Sciatic nerve (tissue), 2 donors: ENCODE data around the gene GPC2. TPM values are rescaled to one million over a fixed set of nuclear protein-coding genes. Genes with fewer than 3 reads are reported as not detected.
"Not testable (repeated sequence)": the region's sequence is repeated elsewhere in the genome, so short reads cannot be mapped to it uniquely, and the experiment has no call there.

Experiments used
- ATAC-seq: fragments of 200-7000 bp; cut with Tn5 transposase; one replicate; pipeline ENCODE4 v1.9.1; 2020; ENCODE audit warnings: mild to moderate bottlenecking, moderate library complexity
- DNase-seq: peaks from one replicate; pipeline ENCODE4 v3.0.0-alpha.2; 2020; ENCODE audit warnings: low spot score
- intact Hi-C: fragments of 100-400 bp; cut with DNase I; formaldehyde crosslinking; loops from one replicate; pipeline ENCODE4 v1.14.2; 2022
- total RNA-seq: library from RNA; stranded (reverse); fragmentation: NEBNext Ultra II Directional; extraction: Animal tissue kit (Norgen Biotek cat#: 25700); gene quantifications from one replicate; pipeline ENCODE4 v1.2.1, GENCODE V29; 2021
- donor health status: DM: no; HTN: no; CAD: no.
- donor health status: DM: no; HTN: no; CAD: no.

GPC2 gene, protein sequence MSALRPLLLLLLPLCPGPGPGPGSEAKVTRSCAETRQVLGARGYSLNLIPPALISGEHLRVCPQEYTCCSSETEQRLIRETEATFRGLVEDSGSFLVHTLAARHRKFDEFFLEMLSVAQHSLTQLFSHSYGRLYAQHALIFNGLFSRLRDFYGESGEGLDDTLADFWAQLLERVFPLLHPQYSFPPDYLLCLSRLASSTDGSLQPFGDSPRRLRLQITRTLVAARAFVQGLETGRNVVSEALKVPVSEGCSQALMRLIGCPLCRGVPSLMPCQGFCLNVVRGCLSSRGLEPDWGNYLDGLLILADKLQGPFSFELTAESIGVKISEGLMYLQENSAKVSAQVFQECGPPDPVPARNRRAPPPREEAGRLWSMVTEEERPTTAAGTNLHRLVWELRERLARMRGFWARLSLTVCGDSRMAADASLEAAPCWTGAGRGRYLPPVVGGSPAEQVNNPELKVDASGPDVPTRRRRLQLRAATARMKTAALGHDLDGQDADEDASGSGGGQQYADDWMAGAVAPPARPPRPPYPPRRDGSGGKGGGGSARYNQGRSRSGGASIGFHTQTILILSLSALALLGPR
- total RNA-seq = 2.7 TPM

DNA sequence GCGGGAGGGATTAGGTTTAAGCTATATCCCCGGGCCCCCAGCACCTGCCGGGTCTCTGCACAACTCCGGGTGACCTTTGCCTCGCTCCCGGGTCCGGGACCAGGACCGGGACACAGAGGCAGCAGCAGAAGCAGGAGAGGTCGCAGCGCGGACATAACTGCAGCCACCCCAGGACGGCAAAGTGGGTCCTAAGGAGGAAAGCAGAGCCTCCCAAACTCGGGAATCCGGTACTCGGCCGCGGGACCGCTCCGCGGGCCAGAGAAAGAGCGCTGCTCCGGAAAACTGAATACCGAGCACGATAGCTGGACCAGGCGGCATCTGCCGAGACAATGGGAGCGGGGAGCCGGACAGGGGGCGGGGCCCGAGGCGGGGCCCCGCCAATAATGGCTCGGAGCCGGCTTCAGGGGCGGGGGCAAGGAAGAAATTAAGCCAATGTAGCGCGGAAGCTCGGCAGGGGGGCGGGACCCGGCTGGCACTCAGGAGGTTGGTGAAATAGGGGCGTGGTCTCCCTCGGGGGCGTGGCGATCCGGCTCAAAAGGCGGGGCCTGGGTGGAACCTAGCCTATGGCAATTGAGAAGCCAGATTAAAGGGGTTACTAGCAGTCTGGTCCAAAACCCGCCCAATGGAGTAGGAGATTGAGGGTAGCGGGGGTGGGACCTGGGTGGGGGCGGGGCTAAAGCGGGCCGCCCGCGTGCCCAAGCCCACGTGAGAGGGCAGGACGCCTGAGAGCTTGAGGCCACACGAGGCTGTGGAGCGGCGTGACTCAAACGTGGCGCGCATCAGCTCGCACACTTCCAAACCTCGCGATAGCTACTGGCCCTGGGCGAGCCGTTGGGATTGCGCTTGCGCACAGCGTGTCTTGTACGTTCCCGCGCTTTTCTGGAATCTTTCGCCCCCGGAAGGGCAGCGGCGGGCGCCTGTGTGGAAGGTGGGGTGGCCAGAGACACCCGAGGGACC is at the start of gene GPC2, which contains the start of gene STAG3:
GPC2 (minus strand) TSS at position 337 of the 957 bp plus-strand sequence; CDS start at position 155, 182 bp downstream.
STAG3 (plus strand) TSS at position 874 of the 957 bp plus-strand sequence. CDS start 2,639 bp downstream, outside the sequence.
- peak; percentile 97 for ATAC-seq
- peak; percentile 98 for DNase-seq
- intact Hi-C loops = no loop called here

DNA sequence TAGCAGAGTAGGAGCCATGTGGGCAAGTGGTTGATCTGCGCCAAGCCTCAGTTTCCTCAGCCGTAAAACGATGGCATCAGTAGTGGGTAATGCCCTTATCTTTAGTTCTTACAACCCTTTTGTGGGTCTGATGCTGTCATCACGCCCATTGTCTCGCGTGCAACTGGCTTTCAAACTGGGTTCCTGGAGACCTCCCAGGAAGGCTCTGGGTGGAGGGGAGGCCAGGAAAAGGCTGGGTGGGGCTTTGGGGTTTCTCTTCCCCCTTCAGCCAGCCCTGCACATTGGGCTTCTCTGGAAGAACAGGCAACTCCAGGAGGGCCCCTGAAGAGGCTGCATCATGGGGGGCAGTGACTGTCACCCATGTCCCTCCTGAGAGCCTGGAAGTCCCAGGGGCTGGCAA is 47.7 kb upstream of the GPC2 start:
- intact Hi-C loops, ATAC-seq, DNase-seq: not testable (repeated sequence)

DNA sequence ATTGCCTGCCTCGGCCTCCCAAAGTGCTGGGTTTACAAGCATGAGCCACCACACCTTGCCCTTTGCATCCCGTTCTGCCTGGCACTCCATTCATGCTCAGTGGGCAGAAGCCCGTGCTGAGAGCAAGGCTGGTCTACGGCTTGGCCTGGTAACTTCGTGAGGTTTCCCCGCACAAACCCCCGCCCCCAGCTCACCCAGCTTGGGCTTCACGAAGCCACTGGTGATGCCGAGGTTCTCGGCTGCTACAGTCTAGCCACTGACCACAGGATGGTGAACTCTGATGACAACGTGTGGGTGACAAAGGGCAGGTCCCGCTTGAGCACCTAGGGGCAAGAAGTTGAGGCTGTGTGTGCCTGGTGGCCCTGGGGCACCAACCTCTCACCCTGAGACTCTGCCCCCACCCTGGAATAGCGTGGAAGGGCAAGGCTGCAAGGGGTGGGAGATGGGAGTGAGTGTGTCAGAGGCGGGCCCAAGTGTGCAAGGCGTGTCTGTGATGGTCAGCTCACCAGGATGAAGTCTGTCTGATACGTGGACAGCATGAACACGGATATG is 46.3 kb upstream of the GPC2 start:
- intact Hi-C loops, DNase-seq, ATAC-seq: not testable (repeated sequence)

DNA sequence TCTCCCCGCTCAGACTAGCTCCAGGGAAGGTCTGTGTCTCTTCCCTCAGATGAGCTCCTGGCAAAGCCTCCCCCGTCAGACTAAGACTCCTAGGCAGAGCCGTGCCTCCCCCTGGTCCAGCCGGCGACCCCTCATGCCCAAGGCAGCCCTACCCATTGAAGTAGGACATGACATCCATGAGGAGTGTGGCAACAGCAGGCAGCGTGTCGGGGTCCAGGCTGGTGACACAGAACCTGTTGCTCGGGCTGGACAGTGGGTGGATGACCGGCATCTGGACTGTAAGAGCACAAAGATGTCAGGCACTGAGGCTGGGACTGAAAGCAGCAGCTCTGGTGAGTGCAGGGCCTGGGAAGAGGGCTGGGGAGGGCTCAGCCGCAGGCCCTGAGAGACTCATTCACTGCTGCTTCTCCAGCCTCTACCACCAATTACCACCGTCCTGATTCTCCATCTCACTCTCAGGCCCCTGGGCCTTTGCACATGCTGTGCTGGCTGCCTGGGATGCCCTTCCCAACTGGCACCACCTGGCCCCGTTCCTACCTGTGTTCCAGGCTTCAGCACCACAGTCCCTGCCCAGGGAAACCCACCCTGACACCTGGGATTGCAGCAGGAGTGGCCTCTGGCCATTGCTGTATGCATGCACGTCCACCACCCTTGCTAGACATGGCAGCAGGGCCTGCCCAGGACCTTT is 45.4 kb upstream of the GPC2 start:
- no peak for DNase-seq
- intact Hi-C loops = no loop called here
- no peak for ATAC-seq

DNA sequence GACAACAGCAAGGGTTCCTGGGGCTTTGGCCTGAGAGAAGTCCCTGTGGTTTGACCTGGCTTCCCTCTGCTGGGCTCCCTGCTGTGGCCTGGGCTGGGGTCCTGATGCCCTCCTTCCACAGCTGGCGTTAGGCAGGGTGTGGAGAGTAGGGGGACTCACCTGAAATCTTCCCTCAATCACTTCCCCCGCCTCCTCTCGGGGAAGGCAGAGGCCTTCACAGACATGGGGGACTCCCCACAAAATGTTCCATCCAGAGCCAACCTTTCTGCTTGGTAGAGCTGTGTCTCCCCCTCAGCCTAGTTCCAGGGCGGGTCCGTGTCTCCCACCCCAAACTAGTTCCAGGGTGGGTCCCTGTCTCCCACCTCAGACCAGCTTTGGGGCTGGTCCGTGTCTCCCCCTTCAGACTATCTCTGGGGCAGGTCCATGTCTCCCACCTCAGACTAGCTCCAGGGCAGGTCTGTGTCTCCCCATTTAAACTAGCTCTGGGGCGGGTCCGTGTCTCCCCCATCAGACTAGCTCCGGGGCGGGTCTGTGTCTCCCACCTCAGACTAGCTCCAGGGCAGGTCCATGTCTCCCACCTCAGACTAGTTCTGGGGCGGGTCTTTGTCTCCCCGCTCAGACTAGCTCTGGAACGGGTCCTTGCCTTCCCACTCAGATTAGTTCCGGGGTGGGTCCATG is 44.7 kb upstream of the GPC2 start:
- DNase-seq = no peak
- intact Hi-C loops = no loop called here
- no peak for ATAC-seq

DNA sequence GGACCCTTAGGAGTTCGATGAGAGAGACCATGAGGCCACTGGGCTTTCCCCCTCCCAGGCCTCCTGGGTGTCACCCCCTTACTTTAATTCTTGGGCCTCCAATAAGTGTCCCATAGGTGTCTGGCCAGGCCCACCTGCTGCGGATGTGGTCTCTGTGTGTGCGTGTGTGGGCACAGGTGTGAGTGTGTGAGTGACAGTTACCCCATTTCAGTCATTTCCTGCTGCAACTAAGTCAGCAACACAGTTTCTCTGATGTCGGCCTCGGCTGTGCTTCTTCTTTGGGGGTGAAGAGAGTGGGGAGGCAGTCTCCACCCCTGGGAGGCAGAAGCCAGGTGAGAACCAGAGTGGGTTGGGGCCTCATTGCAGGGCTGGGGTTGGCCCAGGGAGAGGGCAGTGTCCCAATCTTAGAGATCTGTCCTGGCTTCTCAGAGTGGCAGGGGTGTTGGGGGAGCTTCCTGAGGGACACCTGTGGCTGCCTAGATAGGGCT is 44.1 kb upstream of the GPC2 start:
- DNase-seq (no peak), ATAC-seq (no peak)

DNA sequence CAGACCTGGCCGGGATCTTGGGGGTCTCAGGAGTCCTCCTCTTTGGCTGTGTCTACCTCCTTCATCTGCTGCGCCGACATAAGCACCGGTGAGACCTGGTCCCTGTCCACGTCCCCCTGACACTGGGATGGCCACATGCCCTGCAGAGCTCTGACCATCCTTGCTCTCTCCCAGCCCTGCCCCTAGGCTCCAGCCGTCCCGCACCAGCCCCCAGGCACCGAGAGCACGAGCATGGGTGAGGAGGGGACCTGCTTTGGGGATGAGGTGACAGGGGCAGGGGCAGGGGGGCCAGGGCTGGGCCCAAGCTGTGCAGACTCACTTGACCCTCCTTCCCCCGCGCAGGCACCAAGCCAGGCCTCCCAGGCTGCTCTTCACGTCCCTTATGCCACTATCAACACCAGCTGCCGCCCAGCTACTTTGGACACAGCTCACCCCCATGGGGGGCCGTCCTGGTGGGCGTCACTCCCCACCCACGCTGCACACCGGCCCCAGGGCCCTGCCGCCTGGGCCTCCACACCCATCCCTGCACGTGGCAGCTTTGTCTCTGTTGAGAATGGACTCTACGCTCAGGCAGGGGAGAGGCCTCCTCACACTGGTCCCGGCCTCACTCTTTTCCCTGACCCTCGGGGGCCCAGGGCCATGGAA is 43.5 kb upstream of the GPC2 start:
- no peak for ATAC-seq
- intact Hi-C loops = no loop called here
- DNase-seq = no peak

More for the DNA sequence above, 44.1 kb upstream of the GPC2 start:
- intact Hi-C loops = no loop called here

DNA sequence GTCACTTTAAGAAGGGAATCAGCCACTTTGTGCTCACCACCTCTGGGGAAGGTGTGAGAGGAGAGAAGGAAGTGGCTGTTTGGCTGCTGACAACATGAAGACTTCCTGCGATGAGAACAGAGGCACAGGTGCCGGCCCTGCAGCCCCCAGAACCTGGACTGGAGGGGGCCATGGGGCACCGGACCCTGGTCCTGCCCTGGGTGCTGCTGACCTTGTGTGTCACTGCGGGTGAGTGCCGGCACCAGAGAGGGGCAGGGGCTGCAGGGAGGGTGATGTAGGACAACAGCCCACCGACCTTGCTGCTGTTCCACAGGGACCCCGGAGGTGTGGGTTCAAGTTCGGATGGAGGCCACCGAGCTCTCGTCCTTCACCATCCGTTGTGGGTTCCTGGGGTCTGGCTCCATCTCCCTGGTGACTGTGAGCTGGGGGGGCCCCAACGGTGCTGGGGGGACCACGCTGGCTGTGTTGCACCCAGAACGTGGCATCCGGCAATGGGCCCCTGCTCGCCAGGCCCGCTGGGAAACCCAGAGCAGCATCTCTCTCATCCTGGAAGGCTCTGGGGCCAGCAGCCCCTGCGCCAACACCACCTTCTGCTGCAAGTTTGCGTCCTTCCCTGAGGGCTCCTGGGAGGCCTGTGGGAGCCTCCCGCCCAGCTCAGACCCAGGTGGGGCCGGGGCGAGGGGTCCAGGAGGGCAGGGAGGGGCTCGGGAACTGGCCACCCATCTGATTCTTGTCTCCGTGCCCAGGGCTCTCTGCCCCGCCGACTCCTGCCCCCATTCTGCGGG is 42.8 kb upstream of the GPC2 start, which contains the start of gene PVRIG:
PVRIG (plus strand) TSS at position 149 of the 785 bp plus-strand sequence; CDS start at position 171, 22 bp downstream.
- DNase-seq, ATAC-seq, intact Hi-C loops: not testable (repeated sequence)

DNA sequence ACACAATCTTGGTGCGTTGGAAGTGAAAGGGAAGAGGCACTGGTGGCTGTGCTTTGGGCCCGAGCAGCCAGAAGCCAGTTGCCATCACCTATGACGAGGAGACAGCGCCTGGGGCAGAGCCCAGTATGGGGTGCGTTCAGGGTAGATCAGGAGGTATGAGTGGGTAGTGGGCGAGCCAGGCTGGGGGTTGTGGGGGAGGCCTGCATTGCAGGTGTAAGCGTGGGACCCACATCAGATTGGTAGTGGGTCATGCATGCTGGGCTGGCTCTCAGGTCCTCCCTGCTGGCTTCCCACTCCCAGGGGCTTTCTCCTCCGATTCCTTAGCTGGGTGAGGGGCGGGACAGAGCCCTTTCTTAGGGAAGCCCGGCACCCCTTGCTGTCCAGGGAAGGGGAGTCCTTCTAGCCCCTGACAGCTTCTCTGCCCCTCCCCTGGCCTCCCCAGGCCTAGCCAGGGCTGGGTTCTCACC is 42.1 kb upstream of the GPC2 start:
- DNase-seq (no peak), ATAC-seq (no peak)
- intact Hi-C loops = no loop called here

DNA sequence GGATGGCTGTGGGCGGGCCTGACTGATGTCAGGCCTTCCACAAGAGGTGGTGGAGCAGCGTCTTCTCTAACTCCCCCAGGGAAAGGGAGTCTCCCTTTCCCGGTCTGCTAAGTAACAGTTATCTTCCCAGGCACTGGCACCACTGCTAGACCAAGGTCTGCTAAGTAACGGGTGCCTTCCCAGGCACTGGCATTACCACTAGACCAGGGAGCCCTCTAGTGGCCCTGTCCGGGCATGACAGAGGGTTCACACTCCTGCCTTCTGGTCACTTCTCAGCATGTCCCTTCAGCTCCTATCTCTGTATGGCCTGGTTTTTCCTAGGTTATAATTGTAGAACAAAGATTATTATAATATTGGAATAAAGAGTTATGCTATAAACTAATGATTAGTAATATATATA is 40.8 kb upstream of the GPC2 start:
- intact Hi-C loops = not testable (repeated sequence)
- DNase-seq = peak; percentile 94
- ATAC-seq = peak; percentile 52

DNA sequence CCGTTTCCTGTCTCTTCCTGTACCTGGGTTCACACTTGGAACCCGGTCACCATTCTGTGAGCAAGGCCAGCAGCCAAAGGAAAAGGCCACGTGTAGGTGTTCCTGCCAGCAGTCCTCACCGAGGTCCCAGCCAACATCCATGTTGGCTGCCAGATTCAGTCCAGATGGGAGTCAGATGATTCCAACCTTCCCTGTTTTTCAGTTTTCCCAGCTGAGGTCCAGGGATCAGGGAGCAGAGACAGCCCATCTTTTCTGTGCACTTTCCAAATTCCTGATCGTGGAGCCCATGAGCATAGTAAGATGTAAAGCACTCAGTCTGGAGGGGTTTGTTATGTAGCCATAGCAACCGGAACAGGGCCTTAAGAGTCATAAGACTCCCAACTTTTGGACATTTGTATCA is 38.7 kb upstream of the GPC2 start:
- intact Hi-C loops = no loop called here
- DNase-seq (peak; percentile 73), ATAC-seq (peak; percentile 66)

DNA sequence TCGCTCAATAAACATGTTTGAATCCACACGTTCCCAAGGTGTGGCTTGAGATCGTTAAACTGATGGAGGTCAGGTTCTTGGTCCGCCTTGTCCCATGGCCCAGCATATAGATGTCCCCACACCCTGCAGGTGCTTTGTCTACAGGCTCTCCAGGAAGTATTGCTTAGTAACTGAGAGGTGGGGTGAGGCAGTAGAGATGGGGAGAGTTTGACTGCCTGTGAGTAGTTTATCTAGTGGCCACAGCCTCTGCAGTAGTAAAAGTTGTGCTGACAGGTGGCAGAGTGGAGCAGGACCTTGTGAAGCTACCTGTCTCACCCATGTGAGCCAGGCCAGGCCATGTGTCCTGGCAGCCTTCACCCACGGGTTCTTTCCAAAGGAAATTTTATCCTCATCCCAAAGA is 37.2 kb upstream of the GPC2 start:
- intact Hi-C loops, ATAC-seq: not testable (repeated sequence)
- DNase-seq = peak; percentile 30

DNA sequence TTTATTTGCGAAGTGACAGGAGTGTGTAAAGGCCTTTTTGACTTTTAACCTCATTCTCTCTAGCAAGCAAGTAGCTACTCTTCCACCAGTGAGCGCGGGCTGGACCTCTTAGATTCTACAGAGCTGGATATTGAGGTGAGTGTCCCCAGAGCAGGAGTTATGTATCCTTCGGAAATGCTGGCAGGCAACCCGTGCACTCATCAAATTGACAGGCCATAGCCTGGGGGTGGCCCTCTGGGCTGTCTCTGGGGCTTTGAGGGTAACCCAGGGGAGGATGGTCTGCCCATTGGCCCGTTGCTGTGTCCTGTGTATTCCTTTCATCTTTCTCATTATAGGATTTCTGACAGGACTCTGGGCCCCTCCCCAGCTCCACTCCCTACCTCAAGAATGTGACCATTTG is 36.5 kb upstream of the GPC2 start:
- intact Hi-C loops = no loop called here
- no peak for ATAC-seq
- DNase-seq = peak; percentile 37

DNA sequence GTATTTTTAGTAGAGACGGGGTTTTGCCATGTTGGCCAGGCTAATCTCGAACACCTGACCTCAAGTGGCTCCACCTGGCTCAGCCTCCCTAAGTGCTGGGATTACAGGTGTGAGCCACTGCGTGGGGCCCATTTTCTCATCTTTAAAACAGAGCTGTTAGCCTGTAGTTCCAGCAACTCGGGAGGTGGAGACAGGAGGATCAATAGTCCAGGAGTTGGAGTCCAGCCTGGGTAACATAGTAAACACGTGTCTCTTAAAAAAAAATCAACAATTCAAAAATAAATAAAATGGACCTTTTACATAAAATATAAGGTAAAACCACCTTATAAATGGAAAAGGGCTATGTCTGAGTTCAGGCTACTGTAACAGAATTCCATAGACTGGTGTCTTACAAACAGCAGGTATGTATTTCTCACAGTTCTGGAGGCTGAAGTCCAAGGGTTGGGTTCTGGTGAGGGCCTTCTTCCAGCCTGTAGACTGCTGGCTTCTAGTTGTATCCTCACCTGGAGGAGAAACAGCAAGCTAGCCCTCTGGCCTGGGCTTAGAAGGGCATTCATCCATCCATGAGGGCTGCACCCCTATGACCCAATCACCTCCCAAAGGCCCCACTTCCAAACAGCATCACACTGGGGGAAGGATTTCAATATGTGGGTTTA is 35.6 kb upstream of the GPC2 start:
- ATAC-seq (no peak), DNase-seq (no peak)
- intact Hi-C loops = no loop called here

DNA sequence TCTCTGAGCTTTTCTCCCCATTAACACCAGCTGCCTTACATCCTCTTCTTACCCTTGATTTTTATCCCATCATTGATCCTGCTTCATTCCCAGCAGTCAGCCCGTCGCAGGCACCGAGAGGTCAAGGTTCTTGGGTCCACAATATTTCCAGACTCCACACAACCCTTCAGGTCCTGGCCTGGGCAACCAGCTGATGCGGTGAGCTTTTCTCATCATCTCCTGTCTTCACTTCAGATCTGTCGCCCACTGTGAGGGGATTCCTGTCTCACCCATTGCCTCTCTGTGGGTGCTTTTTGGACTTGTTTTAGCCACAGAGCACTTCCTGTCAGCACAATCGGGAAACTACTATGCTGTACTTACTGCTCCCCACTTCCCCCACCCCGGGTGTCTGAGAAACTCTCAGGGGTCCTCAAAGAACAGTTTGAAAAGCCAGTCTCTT is 34.2 kb upstream of the GPC2 start:
- intact Hi-C loops = no loop called here
- DNase-seq (no peak), ATAC-seq (no peak)

DNA sequence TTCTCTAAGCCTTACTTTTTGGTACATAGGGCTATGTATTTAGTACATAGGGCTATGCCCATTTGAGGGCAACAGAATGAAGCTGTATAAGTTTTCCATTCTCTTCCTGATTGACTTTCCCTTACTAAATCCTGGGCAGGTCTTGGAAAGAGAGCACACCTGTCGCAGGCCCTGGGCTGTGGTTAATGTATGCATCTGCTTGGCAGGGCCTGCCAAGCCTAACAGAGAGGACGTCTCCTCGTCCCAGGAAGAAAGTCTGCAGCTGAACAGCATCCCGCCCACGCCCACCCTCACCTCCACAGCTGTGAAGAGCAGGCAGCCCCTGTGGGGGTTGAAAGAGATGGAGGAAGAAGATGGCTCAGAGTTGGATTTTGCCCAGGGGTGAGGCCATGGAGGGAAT is 33.6 kb upstream of the GPC2 start:
- ATAC-seq (no peak), DNase-seq (no peak)
- intact Hi-C loops = no loop called here
